Cardiac septum (tissue), 1 donor: ENCODE data around the gene TMEM209. TPM values are rescaled to one million over a fixed set of nuclear protein-coding genes. Genes with fewer than 3 reads are reported as not detected.

ENCODE experiments used
- DNase-seq: peaks from one replicate; pipeline ENCODE4 v3.0.0-alpha.2; 2020; ENCODE audit warnings: low spot score
- intact Hi-C: fragments of 100-400 bp; cut with DNase I; formaldehyde crosslinking; loops from one replicate; pipeline ENCODE4 v1.14.0; 2022
- total RNA-seq: library from RNA; stranded (reverse); fragmentation: NEBNext Ultra II Directional; extraction: Animal tissue kit (Norgen Biotek cat#: 25700); gene quantifications from one replicate; pipeline ENCODE4 v1.2.1, GENCODE V29; 2021
- donor health status: DM: no; HTN: no; CAD: no.

TMEM209 gene
- total RNA-seq, 1 donor from 2014 or later: 8.5 TPM

DNA sequence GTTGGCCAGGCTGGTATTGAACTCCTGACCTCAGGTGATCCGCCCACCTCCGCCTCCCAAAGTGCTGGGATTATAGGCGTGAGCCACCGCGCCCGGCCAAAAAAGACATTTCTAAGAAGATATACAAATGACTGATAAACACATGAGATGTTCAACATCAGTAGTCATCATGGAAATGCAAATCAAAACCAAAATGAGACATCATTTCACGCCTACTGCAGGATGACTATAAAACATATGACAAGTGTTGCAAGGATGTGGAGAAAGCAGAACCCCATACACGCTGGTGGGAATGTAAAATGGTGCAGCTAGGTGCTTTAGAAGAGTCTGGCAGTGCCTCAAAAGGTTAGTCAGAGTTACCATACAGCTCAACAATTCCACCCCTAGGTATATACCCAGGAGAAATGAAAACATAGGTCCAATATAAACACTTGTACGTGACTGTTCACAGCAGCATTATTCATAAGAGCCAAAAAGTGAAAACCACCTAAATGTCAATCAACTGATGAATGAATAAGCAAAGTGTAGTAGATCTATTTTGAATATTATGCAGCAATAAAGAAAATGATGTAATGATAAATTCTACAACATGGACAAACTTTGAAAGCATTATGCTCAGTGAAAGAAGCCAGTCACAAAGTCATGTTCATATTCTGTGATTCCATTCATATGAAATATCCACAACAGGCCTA is 24.5 kb downstream of the TMEM209 start:
- intact Hi-C loops: no loop called here

GRCh38 chr7:130179631-130180030 is 25.6 kb downstream of the TMEM209 start:
- no peak for DNase-seq
- intact Hi-C loops: no loop called here

More for the DNA sequence above, 24.5 kb downstream of the TMEM209 start:
- DNase-seq: no peak

DNA sequence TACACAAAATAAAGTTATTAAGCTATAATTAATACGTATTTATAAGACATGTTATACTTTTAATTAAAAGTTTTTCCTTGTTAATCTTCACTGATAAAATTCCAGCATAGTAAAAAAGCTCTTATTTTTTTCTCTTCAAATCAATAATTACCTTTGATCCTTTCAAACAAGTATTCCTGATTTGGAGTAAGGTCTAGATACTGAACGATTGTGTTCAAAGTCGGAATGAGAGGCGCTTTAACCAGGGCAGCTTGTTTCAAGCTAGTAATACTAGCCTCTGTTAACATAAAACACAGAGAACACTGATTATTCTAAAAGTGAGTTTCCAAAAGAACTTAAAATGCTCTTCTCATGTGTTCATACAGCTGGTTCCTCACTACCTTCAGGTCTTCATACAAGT is 27.0 kb downstream of the TMEM209 start:
- intact Hi-C loops: no loop called here

GRCh38 chr7:130174237-130174959 is 30.8 kb downstream of the TMEM209 start:
- intact Hi-C loops: no loop called here
- DNase-seq: no peak

More for the DNA sequence above, 27.0 kb downstream of the TMEM209 start:
- DNase-seq: no peak

DNA sequence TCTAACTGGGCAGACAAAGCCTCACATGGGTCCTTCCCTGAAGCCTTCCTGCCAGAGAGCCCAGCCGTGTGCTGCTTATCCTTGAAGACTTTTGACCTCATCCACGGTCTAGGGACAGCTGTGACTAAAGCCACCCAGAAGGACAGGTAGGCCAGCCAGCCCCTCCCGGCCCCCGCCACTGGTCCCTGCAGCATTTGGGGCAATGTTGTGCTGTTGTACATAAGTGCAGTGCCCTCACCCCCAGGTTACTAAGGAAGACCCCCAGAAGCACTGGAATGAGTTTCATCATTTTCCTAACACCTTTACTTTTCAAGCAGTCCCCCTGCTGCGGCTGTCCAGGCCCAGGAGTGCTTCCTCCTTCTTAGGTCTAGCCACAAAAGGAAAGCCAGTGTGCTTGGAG is 43.0 kb downstream of the TMEM209 start:
- DNase-seq: no peak
- intact Hi-C loops: no loop called here

DNA sequence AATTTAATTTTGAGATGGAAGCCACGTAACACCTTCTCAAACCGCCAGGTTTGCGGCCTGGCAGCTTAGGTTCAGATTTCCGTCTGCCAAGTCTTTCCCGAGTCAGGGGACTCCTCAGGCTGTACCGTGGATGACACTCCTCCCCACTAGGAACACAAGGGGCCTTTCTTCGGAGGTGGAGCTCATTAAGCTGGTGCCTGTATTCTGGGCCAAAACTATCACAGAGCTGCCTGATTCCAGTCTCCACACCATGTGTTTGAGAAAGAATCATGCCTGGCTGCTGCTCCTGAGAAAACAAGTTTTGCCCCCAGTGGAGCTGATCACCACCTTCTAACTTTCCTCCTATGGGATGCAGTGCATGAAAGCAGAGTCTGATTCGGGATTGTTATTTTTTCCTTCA is 44.8 kb downstream of the TMEM209 start:
- intact Hi-C loops: no loop called here
- DNase-seq: no peak

DNA sequence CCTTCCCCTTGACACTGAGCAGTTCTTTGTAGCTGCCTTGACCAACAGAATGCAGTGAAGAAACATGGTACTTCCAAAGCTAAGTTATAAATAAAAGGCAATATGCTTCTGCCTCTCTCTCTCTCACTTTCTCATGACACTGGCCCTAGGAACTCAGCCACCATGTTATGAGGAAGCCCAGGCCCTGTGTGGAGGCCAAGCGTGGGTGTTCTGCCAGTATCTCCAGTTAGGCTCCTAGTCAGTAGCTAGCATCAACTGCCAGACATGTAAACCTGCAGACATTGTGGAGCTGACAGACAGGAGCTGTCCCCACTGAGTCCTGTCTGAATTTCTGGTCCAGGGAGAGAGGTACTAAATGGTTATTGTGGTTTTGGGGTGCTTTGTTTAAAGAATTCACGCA is 45.2 kb downstream of the TMEM209 start:
- intact Hi-C loops: no loop called here

GRCh38 chr7:130157700-130158099 is 47.5 kb downstream of the TMEM209 start:
- intact Hi-C loops: no loop called here
- DNase-seq: no peak

More for the DNA sequence above, 45.2 kb downstream of the TMEM209 start:
- DNase-seq: no peak

DNA sequence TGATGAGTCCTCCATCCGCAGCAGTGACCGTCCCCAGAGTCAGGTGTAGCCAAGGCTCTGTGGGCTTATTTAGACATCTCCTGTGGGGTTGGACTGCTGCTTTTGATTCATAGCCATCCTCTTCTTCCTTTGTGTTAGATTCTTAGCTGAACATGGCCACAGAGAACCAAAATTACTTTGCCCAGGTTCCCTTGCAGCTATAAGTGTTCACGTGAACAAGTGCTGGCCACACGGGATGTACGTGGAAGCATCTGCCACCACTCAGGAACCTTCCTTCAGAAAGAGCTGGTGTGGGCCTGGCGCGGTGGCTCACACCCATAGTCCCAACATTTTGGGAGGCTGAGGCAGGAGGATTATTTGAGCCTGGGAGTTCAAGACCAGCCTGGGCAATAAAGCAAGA is 49.1 kb downstream of the TMEM209 start:
- intact Hi-C loops: no loop called here

GRCh38 chr7:130154501-130155317 is 50.5 kb downstream of the TMEM209 start:
- no peak for DNase-seq
- intact Hi-C loops: no loop called here

More for the DNA sequence above, 49.1 kb downstream of the TMEM209 start:
- DNase-seq: no peak

GRCh38 chr7:130154131-130154500 is 51.1 kb downstream of the TMEM209 start:
- intact Hi-C loops: no loop called here
- no peak for DNase-seq

GRCh38 chr7:130153211-130153908 is 51.8 kb downstream of the TMEM209 start:
- intact Hi-C loops: no loop called here
- no peak for DNase-seq

GRCh38 chr7:130152493-130153210 is 52.6 kb downstream of the TMEM209 start:
- intact Hi-C loops: no loop called here
- DNase-seq: no peak

DNA sequence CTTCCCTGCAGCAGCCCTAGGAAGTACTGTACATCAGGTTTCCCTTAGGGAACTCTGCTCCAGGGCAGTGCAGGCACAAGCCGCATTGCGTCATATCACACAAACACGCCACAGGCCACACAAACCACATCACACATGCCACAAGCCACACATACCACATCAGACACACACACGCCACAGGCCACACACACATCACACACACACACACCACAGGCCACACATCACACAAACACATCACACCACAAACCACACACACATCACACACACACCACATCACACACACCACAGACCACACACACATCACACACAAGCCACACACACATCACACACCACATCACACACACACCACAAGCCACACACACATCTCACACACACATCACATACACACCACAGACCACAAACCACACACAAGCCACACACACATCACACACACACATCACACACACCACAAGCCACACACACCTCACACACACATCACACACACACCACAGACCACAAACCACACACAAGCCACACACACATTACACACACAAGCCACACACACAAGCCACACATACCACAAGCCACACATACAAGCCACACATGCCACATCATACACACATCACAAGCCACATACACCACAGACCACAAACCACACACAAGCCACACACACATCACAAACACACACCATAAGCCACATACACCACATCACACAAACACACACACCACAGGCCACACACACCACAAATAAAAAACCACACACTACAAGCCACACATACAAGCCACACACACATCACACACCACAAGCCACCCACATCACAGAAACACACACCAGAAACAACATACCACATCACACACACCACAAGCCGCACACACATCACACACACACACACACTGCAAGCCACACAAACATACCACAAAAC is 53.4 kb downstream of the TMEM209 start:
- intact Hi-C loops: no loop called here

GRCh38 chr7:130150587-130150986 is 54.6 kb downstream of the TMEM209 start:
- intact Hi-C loops: no loop called here

More for the DNA sequence above, 53.4 kb downstream of the TMEM209 start:
- DNase-seq: no peak

GRCh38 chr7:130149281-130150139 is 55.7 kb downstream of the TMEM209 start:
- no peak for DNase-seq
- intact Hi-C loops: no loop called here

More at GRCh38 chr7:130150587-130150986, 54.6 kb downstream of the TMEM209 start:
- DNase-seq: no peak

DNA sequence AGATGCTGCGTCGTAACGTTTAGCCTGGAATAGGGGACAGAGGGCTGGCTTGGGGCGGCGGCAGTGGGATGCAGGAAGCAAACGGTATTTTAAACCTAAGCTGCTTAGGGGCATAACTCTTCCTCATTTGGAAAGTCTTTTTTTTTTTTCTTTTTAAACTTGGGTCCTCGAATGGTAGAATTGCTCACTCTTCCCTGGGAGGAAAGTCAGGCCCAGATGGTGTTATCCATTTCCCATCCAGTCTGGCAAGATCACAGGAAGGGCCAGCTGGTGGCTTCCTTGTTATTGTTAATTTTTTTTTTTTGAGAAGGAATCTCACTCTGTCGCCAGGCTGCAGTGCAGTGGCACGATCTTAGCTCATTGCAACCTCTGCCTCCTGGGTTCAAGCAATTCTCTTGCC is 56.6 kb downstream of the TMEM209 start:
- no peak for DNase-seq
- intact Hi-C loops: no loop called here
